Measurements from ENCODE around the gene LUC7L.
"Not testable (repeated sequence)": the region's sequence is repeated elsewhere in the genome, so short reads cannot be mapped to it uniquely, and the experiment has no call there.

LUC7L gene

GRCh38 chr16:263182-263774 lies 34.0 kb upstream of the LUC7L start:
- DNase-seq: no peak

- DNase-seq: no peak
These were observed 33.0 kb upstream of the LUC7L start for GRCh38 chr16:262121-262745.

GRCh38 chr16:261031-261691 lies 31.9 kb upstream of the LUC7L start:
- DNase-seq: no peak

- DNase-seq: no peak
These were observed 31.1 kb upstream of the LUC7L start for GRCh38 chr16:260326-260725.

- DNase-seq: no peak
These were observed 30.6 kb upstream of the LUC7L start for GRCh38 chr16:259814-260253.

GRCh38 chr16:259226-259625 lies 30.0 kb upstream of the LUC7L start:
- DNase-seq: no peak

- DNase-seq: not testable (repeated sequence)
These were observed 28.8 kb upstream of the LUC7L start for GRCh38 chr16:258091-258490.

- no peak for DNase-seq
These were observed 25.9 kb upstream of the LUC7L start for GRCh38 chr16:255183-255582.

- no peak for DNase-seq
These were observed 25.2 kb upstream of the LUC7L start for GRCh38 chr16:254461-254860.

- DNase-seq: no peak
These were observed 24.6 kb upstream of the LUC7L start for GRCh38 chr16:253833-254232.

GRCh38 chr16:252366-253337 lies 23.4 kb upstream of the LUC7L start:
- no peak for DNase-seq

GRCh38 chr16:249431-249830 lies 20.2 kb upstream of the LUC7L start:
- no peak for DNase-seq

- DNase-seq: no peak
These were observed 17.8 kb upstream of the LUC7L start for GRCh38 chr16:247027-247426.

- DNase-seq: no peak
These were observed 15.9 kb upstream of the LUC7L start for GRCh38 chr16:245105-245504.

GRCh38 chr16:243348-243747 lies 14.1 kb upstream of the LUC7L start:
- DNase-seq: no peak

GRCh38 chr16:242281-242680 lies 13.0 kb upstream of the LUC7L start:
- DNase-seq: no peak

GRCh38 chr16:240559-240958 lies 11.3 kb upstream of the LUC7L start:
- DNase-seq: no peak

- no peak for DNase-seq
These were observed 10.7 kb upstream of the LUC7L start for GRCh38 chr16:239948-240277.

GRCh38 chr16:234468-235305 lies 5.4 kb upstream of the LUC7L start, which contains the start of gene FAM234A:
Gene FAM234A, plus strand, starts transcription at chr16:234821. Its CDS starts 19,593 bp downstream, at chr16:254414.
- peak; percentile 88 for DNase-seq

- DNase-seq: no peak
These were observed 1.7 kb upstream of the LUC7L start for GRCh38 chr16:230949-231348.

- DNase-seq: not testable (repeated sequence)
These were observed 1.1 kb upstream of the LUC7L start for GRCh38 chr16:230351-230750.

GRCh38 chr16:229731-230281 lies 557 bp upstream of the LUC7L start:
- no peak for DNase-seq

All from effector CD8-positive, alpha-beta T cell (primary cell).